ENCODE results near the gene ABCB11.

DNA sequence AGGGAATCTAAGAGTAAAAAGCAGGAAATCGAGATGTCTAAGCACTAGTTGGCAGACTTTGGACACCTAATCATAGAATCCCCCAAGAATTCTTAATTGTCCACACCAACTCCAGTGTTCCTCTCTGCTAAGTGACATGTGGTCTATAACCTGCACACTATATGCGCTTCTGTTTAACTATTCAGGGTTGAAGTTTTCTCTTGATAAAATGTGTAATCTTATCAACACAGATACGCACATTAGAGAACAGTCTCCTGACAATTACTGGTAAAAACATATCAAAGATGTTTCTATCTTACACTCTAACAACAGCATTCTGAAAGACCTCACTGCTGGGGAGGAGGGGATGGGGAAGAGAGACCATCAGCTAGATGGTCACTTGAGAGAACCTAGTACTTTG is 3.9 kb downstream of the ABCB11 start:
- TF ChIP-seq POLR2A (IDR thresholded peaks at IDR 0.05; ENCODE audit: low read length) (no peak), GATA1 (IDR thresholded peaks at IDR 0.05; ENCODE audit: low read depth, low read length) (no peak)

Measured in erythroblast (primary cell).